B cell (primary cell): ENCODE measurements around the gene MAP4K2.

Experiments
- EZH2 ChIP-seq: IDR thresholded peaks from 2 replicates; pipeline ENCODE4 v1.6.1; 2012; ENCODE audit warnings: borderline replicate concordance, low read depth, mild to moderate bottlenecking, moderate library complexity, low read length; ENCODE audit not compliant: insufficient read depth, poor library complexity, severe bottlenecking
- TF ChIP-seq, protein P1 (sequence below): fragments of 200-600 bp; IDR thresholded peaks from one replicate; pipeline ENCODE4 v1.8.0; 2022; ENCODE audit warnings: antibody characterized with exemption, mild to moderate bottlenecking

DNA sequence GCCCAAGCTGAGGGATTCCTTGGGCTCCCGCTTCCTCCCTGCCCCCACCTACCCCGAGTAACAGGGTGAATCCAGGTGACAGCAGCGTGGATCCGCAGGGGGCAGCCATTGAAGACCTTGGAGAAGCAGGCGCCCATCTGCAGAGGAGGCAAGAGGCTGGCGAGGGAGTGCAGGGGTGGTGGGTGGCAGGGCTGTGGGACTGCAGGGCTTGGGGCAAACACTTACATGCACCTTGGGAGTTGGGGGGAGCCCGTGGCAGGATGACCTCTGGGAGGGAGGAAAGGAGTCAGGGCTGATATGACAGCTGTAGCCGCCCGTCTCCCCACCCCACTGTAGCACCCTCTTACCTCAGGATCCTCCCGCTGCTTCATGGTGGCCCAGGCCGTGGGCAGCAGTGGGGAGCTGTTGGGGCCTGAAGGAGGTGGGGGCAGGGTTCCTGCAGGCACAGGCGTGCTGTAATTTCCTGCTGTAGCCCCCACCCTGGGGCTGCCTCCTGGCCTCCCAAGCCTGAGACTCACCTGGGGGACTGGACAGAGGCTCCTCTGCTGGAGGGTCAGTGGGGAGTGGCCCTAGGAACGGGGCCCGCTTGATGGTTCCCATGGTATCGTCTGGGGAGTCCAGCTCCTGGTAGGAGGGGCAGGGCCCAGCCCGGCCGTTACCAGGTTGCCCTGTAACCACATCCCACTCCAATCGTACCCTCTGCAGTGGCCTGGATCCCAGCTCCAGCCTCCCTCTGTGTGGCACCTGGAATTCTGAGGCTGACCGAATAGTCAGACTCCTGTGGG lies 6.1 kb downstream of the MAP4K2 start:
- TF ChIP-seq, protein P1, sequence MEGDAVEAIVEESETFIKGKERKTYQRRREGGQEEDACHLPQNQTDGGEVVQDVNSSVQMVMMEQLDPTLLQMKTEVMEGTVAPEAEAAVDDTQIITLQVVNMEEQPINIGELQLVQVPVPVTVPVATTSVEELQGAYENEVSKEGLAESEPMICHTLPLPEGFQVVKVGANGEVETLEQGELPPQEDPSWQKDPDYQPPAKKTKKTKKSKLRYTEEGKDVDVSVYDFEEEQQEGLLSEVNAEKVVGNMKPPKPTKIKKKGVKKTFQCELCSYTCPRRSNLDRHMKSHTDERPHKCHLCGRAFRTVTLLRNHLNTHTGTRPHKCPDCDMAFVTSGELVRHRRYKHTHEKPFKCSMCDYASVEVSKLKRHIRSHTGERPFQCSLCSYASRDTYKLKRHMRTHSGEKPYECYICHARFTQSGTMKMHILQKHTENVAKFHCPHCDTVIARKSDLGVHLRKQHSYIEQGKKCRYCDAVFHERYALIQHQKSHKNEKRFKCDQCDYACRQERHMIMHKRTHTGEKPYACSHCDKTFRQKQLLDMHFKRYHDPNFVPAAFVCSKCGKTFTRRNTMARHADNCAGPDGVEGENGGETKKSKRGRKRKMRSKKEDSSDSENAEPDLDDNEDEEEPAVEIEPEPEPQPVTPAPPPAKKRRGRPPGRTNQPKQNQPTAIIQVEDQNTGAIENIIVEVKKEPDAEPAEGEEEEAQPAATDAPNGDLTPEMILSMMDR: no peak
- TF ChIP-seq EZH2: no peak
